Stimulated activated CD4-positive, alpha-beta T cell treated with anti-CD3 and anti-CD28 coated beads, Interleukin-12 subunit alpha, Interleukin-12 subunit beta, amount 100 ng/mL, for 48 hours (primary cell): ENCODE results near the gene ZNF385A.

Source experiments
- DNase-seq, 3 donors: peaks; one replicate each; pipeline ENCODE4 v3.0.0-alpha.2; 2020; ENCODE audit warnings: low read depth in 2 of 3, low spot score in 1 of 3

ZNF385A gene

GRCh38 chr12:54376596-54376995, 7.9 kb downstream of the ZNF385A start:
- no peak for DNase-seq

GRCh38 chr12:54375259-54375579, 9.3 kb downstream of the ZNF385A start:
- DNase-seq: no peak

- no peak for DNase-seq
Measured at GRCh38 chr12:54374562-54375258, 9.8 kb downstream of the ZNF385A start.

GRCh38 chr12:54373649-54374561, 10.6 kb downstream of the ZNF385A start:
- no peak for DNase-seq

- no peak for DNase-seq
Measured at GRCh38 chr12:54372113-54372806, 12.3 kb downstream of the ZNF385A start.

- DNase-seq: no peak
Measured at GRCh38 chr12:54371328-54372112, 13.0 kb downstream of the ZNF385A start.

- DNase-seq: no peak
Measured at GRCh38 chr12:54370171-54370730, 14.3 kb downstream of the ZNF385A start.

- DNase-seq: no peak
Measured at GRCh38 chr12:54369597-54370131, 14.9 kb downstream of the ZNF385A start.

DNA sequence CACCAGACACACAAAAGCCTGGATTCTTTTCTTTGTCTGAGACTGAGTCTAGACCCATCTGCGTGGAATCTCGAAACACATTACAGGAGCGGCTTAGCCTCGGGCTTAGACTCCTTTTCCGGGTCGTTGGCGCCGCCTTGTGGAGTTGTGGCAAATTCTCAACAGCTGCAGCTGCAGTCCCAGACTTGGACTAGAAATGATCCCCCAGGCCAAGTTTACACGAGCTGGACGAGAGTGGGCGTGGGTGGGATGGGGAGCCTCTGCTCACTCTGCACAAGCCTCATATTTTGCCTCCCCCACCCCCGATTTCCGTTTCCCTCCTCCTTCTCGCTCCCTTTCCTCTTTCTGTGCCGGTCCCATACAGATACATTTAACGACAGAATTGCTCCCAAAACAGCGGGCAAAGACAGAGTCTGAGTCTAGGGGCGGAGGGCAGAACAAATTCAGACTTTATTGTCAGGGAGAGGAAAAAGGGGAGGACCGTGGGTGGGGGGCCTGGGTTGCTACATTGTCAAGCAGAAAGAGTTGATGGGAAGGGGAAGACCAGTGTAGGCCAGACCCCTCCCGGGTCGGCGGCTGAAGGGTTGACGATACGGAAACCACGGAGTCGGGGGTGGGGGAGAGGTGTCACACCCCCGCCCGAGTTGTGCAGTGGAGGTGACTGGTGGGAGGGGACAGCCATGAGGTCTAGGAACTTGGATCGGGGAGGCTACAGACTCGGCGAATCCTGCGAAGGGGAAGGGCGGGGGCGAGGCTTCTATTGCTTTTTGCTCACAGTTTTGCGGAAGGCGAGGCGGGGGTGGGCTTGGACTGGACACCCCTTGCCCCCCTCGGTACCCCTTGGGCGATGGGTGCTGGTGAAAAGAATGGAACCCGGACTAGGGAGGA, 15.6 kb downstream of the ZNF385A start:
- peak; percentile 83 to 94 (median 86) for DNase-seq

GRCh38 chr12:54368025-54368708, 16.4 kb downstream of the ZNF385A start:
- DNase-seq: no peak

GRCh38 chr12:54364413-54364812, 20.1 kb downstream of the ZNF385A start, which contains the start of gene GPR84:
TSS of gene GPR84 (minus strand) at chr12:54364486. CDS start at chr12:54363851, 635 bp downstream.
- DNase-seq: no peak

- DNase-seq: no peak
Measured at GRCh38 chr12:54363618-54364017, 20.9 kb downstream of the ZNF385A start.

DNA sequence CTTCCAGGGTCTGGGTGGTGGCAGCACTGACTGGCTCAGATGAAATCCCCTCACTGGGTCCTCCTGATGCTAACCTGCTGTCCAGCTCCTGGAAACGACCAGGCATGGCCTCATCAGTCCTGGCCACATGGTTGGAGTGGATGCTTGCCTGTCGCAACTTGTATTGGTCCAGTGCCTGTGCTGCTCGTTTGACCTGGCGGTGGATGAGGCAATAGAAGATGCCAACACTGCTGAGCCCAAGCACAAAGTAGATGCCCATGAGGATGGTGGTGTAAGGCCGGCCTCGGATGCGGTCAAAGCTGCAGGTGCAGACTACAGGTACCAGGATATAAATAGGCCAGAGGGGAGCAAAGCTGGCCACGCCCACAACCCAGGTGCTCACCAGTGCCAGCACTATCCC, 21.5 kb downstream of the ZNF385A start:
- no peak for DNase-seq

GRCh38 chr12:54360717-54361456, 23.6 kb downstream of the ZNF385A start:
- peak in 1 of 3 donors; percentile 55 for DNase-seq

- no peak for DNase-seq
Measured at GRCh38 chr12:54359762-54360351, 24.7 kb downstream of the ZNF385A start.

DNA sequence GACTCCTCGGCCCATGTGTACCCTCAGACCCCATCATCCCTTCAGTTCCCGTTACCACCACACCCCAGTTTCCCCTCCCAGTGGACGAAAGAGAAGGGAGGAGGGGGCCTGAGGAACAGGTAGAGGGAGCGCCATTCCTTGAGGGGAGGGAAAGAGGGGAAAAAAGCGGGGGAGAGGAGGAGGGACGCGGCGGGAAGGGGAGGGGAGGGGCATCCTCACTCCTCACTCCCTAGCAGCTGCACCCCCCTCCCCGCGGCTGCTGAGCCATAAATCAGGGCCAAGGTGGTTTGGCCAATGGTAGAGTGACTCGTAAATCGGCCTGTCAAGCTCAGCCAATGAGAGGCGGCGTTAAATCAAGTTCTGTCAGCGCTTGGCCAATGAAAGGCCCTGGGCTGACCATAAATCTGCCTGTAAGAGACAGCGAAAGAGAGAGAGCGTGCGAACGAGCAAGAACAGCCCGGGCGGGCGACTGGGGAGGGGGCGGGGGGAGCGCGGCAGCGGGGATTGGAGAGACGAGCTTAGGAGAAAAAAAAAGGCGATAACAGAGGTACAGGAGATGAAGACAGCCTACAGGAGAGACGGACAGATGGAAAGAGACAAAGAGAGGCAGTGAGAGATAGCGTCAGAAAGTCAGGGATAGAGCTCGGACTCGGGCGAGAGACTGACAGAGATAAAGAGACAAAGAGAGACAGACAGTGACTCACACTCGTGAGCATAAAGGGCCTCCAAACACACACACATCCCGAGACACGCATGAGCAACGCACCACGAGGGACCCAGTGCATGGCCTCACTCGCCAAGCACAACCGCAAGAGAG, 25.4 kb downstream of the ZNF385A start:
- DNase-seq: peak; percentile 88 to 91 (median 91)
